Measurements from ENCODE around the gene C11orf52.
A peak's percentile ranks its signal among the peaks of the same experiment; 100 is the strongest.
"Not testable (repeated sequence)": the region's sequence is repeated elsewhere in the genome, so short reads cannot be mapped to it uniquely, and the experiment has no call there.

C11orf52 gene

GRCh38 chr11:111918390-111919256 lies at the start of gene C11orf52:
TSS of gene C11orf52 (plus strand) at chr11:111918913. CDS start at chr11:111918973, 60 bp downstream.
- no peak for DNase-seq

- no peak for DNase-seq
Observed at GRCh38 chr11:111870113-111870512, 48.6 kb upstream of the C11orf52 start.

GRCh38 chr11:111870522-111870885 lies 48.2 kb upstream of the C11orf52 start:
- DNase-seq = peak; percentile 43 to 68

GRCh38 chr11:111870886-111871692 lies 47.6 kb upstream of the C11orf52 start, which contains the start of gene ALG9:
TSS of gene ALG9 (minus strand) at chr11:111871581. CDS start at chr11:111871482, 99 bp downstream.
- DNase-seq = peak; percentile 69 to 81

GRCh38 chr11:111871693-111872161 lies 47.0 kb upstream of the C11orf52 start:
- DNase-seq = no peak

- DNase-seq = peak in 1 of 2 experiments; percentile 41
Observed at GRCh38 chr11:111878385-111878848, 40.3 kb upstream of the C11orf52 start.

GRCh38 chr11:111878849-111879636 lies 39.7 kb upstream of the C11orf52 start, which contains the start of the genes CFAP68 and FDXACB1:
TSS of gene CFAP68 (plus strand) at chr11:111879541. CDS start at chr11:111879561, 20 bp downstream.
TSS of gene FDXACB1 (minus strand) at chr11:111879165. CDS start at chr11:111879132, 33 bp downstream.
- peak; percentile 97 to 98 for DNase-seq

GRCh38 chr11:111879637-111879960 lies 39.1 kb upstream of the C11orf52 start:
- DNase-seq = no peak

GRCh38 chr11:111882202-111882601 lies 36.5 kb upstream of the C11orf52 start:
- no peak for DNase-seq

GRCh38 chr11:111885053-111885452 lies 33.7 kb upstream of the C11orf52 start:
- DNase-seq = not testable (repeated sequence)

- no peak for DNase-seq
Observed at GRCh38 chr11:111886032-111886431, 32.7 kb upstream of the C11orf52 start.

GRCh38 chr11:111886844-111887243 lies 31.9 kb upstream of the C11orf52 start:
- DNase-seq = no peak

GRCh38 chr11:111905411-111905810 lies 13.3 kb upstream of the C11orf52 start:
- no peak for DNase-seq

GRCh38 chr11:111906680-111907079 lies 12.0 kb upstream of the C11orf52 start:
- no peak for DNase-seq

- DNase-seq = no peak
Observed at GRCh38 chr11:111908639-111909305, 9.9 kb upstream of the C11orf52 start.

- no peak for DNase-seq
Observed at GRCh38 chr11:111909378-111909777, 9.3 kb upstream of the C11orf52 start.

- no peak for DNase-seq
Observed at GRCh38 chr11:111910676-111911562, 7.8 kb upstream of the C11orf52 start.

GRCh38 chr11:111911563-111912401 lies 6.9 kb upstream of the C11orf52 start, which contains the start of gene CRYAB:
TSS of gene CRYAB (minus strand) at chr11:111911770. CDS start at chr11:111911724, 46 bp downstream.
- no peak for DNase-seq

GRCh38 chr11:111912535-111912934 lies 6.2 kb upstream of the C11orf52 start, which contains the start of gene HSPB2:
TSS of gene HSPB2 (plus strand) at chr11:111912734. CDS start at chr11:111912830, 96 bp downstream.
- DNase-seq = no peak

All from Kasumi-1 (cell line).